K562 (cell line): ENCODE measurements around the gene CUX1. TPM values are rescaled to one million over a fixed set of nuclear protein-coding genes. Genes with fewer than 3 reads are reported as not detected.
A peak's percentile ranks its signal among the peaks of the same experiment; 100 is the strongest.

ENCODE experiments used
- ATAC-seq: fragments of 200-7000 bp; cut with Tn5 transposase; 3 replicates; pipeline ENCODE4 v1.9.1; 2020; ENCODE audit warnings: moderate library complexity
- BruUV-seq: library from RNA; stranded (reverse); fragments of 400-500 nt; replicated peaks from 2 replicates; lab custom pipeline; 2021; lab: Mats Ljungman, UMichigan
- CTCF ChIA-PET: fragments of 300-600 bp; formaldehyde crosslinking; extraction: SDS; loops from one replicate; lab custom pipeline; 2021; ENCODE audit warnings: low intra/inter-chr PET ratio; lab: Yijun Ruan, JAX
- POLR2A ChIA-PET: fragments of 300-600, 350-650 bp; sonication (Branson Sonifier 250); formaldehyde crosslinking; extraction: SDS; loops from one replicate; lab custom pipeline; 2021; ENCODE audit warnings: antibody characterized with exemption, inconsistent platforms; lab: Yijun Ruan, JAX
- DNase-seq, 4 experiments: peaks; one replicate each; pipeline versions ENCODE4 v3.0.0 to v3.0.0-alpha.2; 2011 to 2018; ENCODE audit warnings: low spot score in 3 of 4, mixed read lengths in 3 of 4; ENCODE audit errors: extremely low read depth in 1 of 4
- FAIRE-seq: peaks from 2 replicates; lab custom pipeline; 2011; peaks lifted over from hg19 to GRCh38; lab: Jason Lieb, UNC
- H2AFZ ChIP-seq: 2 replicates; pipeline ENCODE4 v1.6.0; 2011; ENCODE audit warnings: low read depth, low read length, control low read depth, inconsistent platforms
- H3K27ac ChIP-seq: fragments of 200-600 bp; 3 replicates; pipeline ENCODE4 v1.8.0; 2011; ENCODE audit warnings: low read depth, mild to moderate bottlenecking, control low read depth, inconsistent platforms, low read length, moderate library complexity, mixed read lengths; ENCODE audit errors: extremely low read depth
- H3K27me3 ChIP-seq, 2 experiments: fragments of 300-600 bp in 1 of 2; 2 replicates in 1 of 2; 3 replicates in 1 of 2; pipeline versions ENCODE4 v1.6.0 to v1.8.0; 2011; ENCODE audit warnings: inconsistent platforms in 2 of 2, low read length in 2 of 2, mild to moderate bottlenecking in 1 of 2, mixed read lengths in 1 of 2, moderate library complexity in 1 of 2; ENCODE audit not compliant: control insufficient read depth in 2 of 2, insufficient read depth in 2 of 2
- H3K36me3 ChIP-seq: fragments of 300-600 bp; 3 replicates; pipeline ENCODE4 v1.8.0; 2011; ENCODE audit warnings: mild to moderate bottlenecking, low read length, inconsistent platforms; ENCODE audit not compliant: control insufficient read depth, insufficient read depth
- H3K4me1 ChIP-seq, 2 experiments: fragments of 200-600 bp in 1 of 2; replicated peaks in 1 of 2; 2 replicates in 1 of 2; 3 replicates in 1 of 2; pipeline versions ENCODE4 v1.5.1 to v1.8.0; 2011; ENCODE audit warnings: inconsistent platforms in 2 of 2, low read length in 2 of 2, mild to moderate bottlenecking in 1 of 2, mixed read lengths in 1 of 2, moderate library complexity in 1 of 2; ENCODE audit not compliant: control insufficient read depth in 2 of 2, insufficient read depth in 2 of 2
- H3K4me2 ChIP-seq: 2 replicates; pipeline ENCODE4 v1.6.1; 2011; ENCODE audit warnings: low read length, control low read depth, inconsistent platforms, mixed read lengths; ENCODE audit not compliant: insufficient read depth
- H3K4me3 ChIP-seq: fragments of 200-600 bp; sonication (generic), shearing (Covaris generic); 2 replicates; pipeline ENCODE4 v1.5.1; 2016; ENCODE audit warnings: control low read depth, inconsistent platforms
- H3K79me2 ChIP-seq: fragments of 200-600 bp; 3 replicates; pipeline ENCODE4 v1.8.0; 2011; ENCODE audit warnings: low read length, inconsistent platforms; ENCODE audit not compliant: control insufficient read depth, insufficient read depth
- H3K9ac ChIP-seq, 2 experiments: 2 replicates each; pipeline versions ENCODE4 v1.6.0 to v1.6.1; 2011; ENCODE audit warnings: low read depth in 2 of 2, low read length in 2 of 2, control low read depth in 1 of 2, inconsistent platforms in 1 of 2, mild to moderate bottlenecking in 1 of 2, mixed read lengths in 1 of 2; ENCODE audit not compliant: insufficient read depth in 1 of 2
- H3K9me1 ChIP-seq: one replicate; pipeline ENCODE4 v1.6.0; 2011; ENCODE audit warnings: inconsistent platforms, mild to moderate bottlenecking, low read length, moderate library complexity; ENCODE audit not compliant: control insufficient read depth, insufficient read depth
- H3K9me3 ChIP-seq: replicated peaks from 2 replicates; pipeline ENCODE4 v1.5.1; 2011; ENCODE audit warnings: low read depth, low read length, inconsistent platforms; ENCODE audit not compliant: control insufficient read depth, insufficient read depth
- H4K20me1 ChIP-seq: replicated peaks from 2 replicates; pipeline ENCODE4 v1.6.1; 2011; ENCODE audit warnings: low read length, inconsistent platforms, mixed read lengths; ENCODE audit not compliant: control insufficient read depth, insufficient read depth
- CGGBP1 ChIP-seq: fragments of 250-450 bp; sonication (Bioruptor Pico); IDR thresholded peaks from 2 replicates; pipeline ENCODE4 v1.9.0; 2021; ENCODE audit warnings: mild to moderate bottlenecking
- ERF ChIP-seq: fragments of 450-650 bp; formaldehyde crosslinking; IDR thresholded peaks from 2 replicates; pipeline ENCODE4 v1.4.0; 2020; ENCODE audit warnings: mild to moderate bottlenecking, mixed read lengths
- ESRRA ChIP-seq: fragments of 450-650 bp; IDR thresholded peaks from 2 replicates; pipeline ENCODE4 v1.6.1; 2014; ENCODE audit warnings: low read depth, mild to moderate bottlenecking, moderate library complexity, borderline replicate concordance
- HMBOX1 ChIP-seq: sonication (generic); IDR thresholded peaks from 2 replicates; pipeline ENCODE4 v1.6.1; 2016
- NR3C1 ChIP-seq: sonication (generic); formaldehyde crosslinking; IDR thresholded peaks from 2 replicates; pipeline ENCODE4 v1.8.1; 2022; ENCODE audit warnings: missing genetic modification reagents
- SAP30 ChIP-seq: fragments of 200-600 bp; sonication (generic); IDR thresholded peaks from 2 replicates; pipeline ENCODE4 v1.6.1; 2012; ENCODE audit warnings: borderline replicate concordance, low read depth, mild to moderate bottlenecking, moderate library complexity, low read length, control low read depth, inconsistent platforms; ENCODE audit not compliant: insufficient read depth, poor library complexity, severe bottlenecking
- STAT6 ChIP-seq: sonication (generic); formaldehyde crosslinking; IDR thresholded peaks from 2 replicates; pipeline ENCODE4 v1.8.1; 2023; ENCODE audit warnings: mild to moderate bottlenecking, missing genetic modification reagents
- TAF9B ChIP-seq: fragments of 450-650 bp; IDR thresholded peaks from 2 replicates; pipeline ENCODE4 v1.6.1; 2018; ENCODE audit warnings: mild to moderate bottlenecking; ENCODE audit not compliant: partially characterized antibody
- TCF15 ChIP-seq: fragments of 250-450 bp; sonication (Bioruptor Pico); IDR thresholded peaks from 2 replicates; pipeline ENCODE4 v1.8.0; 2022; ENCODE audit warnings: moderate library complexity, mild to moderate bottlenecking, inconsistent platforms
- ZHX1 ChIP-seq: fragments of 150-350 bp; conservative IDR thresholded peaks from 2 replicates; pipeline ENCODE4 v1.6.1; 2014; ENCODE audit warnings: low read length
- ZNF143 ChIP-seq: sonication (generic); formaldehyde crosslinking; IDR thresholded peaks from 2 replicates; pipeline ENCODE4 v1.9.0; 2022; ENCODE audit warnings: mild to moderate bottlenecking, missing genetic modification reagents
- ZNF263 ChIP-seq: sonication (generic); formaldehyde crosslinking; IDR thresholded peaks from 2 replicates; pipeline ENCODE4 v1.8.0; 2022; ENCODE audit warnings: mild to moderate bottlenecking, missing genetic modification reagents, borderline replicate concordance
- ZNF431 ChIP-seq: sonication (generic); formaldehyde crosslinking; IDR thresholded peaks from 2 replicates; pipeline ENCODE4 v1.8.0; 2022; ENCODE audit warnings: mild to moderate bottlenecking, missing genetic modification reagents
- WGBS: fragments of 100-300 bp; shearing (Covaris generic); methylation state at CpG from one replicate; pipeline ENCODE4 v1.1.6; 2016; ENCODE audit warnings: low coverage, mixed read lengths; ENCODE audit not compliant: insufficient coverage; ENCODE audit errors: missing lambda C conversion rate; 5-methylcytosine and 5-hydroxymethylcytosine counted together
- in situ Hi-C: fragments of 300-500 bp; cut with MboI; formaldehyde crosslinking; loops from 4 replicates; pipeline ENCODE4 v1.15.0; 2018; ENCODE audit warnings: inconsistent platforms, mixed read lengths
- intact Hi-C: fragments of 100-400 bp; cut with micrococcal nuclease; formaldehyde crosslinking; loops from 2 replicates; pipeline ENCODE4 v1.14.2; 2022
- polyA plus RNA-seq, 8 experiments: library from polyadenylated mRNA; depleted of rRNA in 4 of 8; stranded (reverse) in 5 of 8; unstranded in 3 of 8; fragments of >200 nt; fragmentation: Nextera tagmentation in 2 of 8; fragmentation: Illumina TruSeq in 1 of 8; extraction: Ambion mirVana in 2 of 8; extraction: Trizol in 1 of 8; gene quantifications; 2 replicates each; pipeline versions ENCODE4 v1.2.1 to v1.2.3, GENCODE V29; 2011 to 2014; ENCODE audit warnings: inconsistent platforms in 1 of 8, missing spikeins in 1 of 8
- total RNA-seq, 7 experiments: library from RNA; depleted of rRNA in 6 of 7; stranded (reverse); fragments of >200 nt in 6 of 7; fragmentation: Illumina TruSeq in 2 of 7; extraction: Trizol in 2 of 7; gene quantifications; 2 replicates each; pipeline versions ENCODE4 v1.2.1 to v1.2.3, GENCODE V29; 2011 to 2021; ENCODE audit warnings: low replicate concordance in 1 of 7

Gene CUX1
- total and polyA plus RNA-seq, 9 of the 15 experiments (the other 6 are each of a cell fraction or from before 2014, with no cell fraction given) = 3.6 to 55.3 (median 25.2) TPM

GRCh38 chr7:102270178-102270887 lies 452.9 kb downstream of the CUX1 start:
- Histone ChIP-seq H3K9me1 (peaks cover 7% of the 10 kb centered on the region), H3K4me2 (no peak overlapping the region), H4K20me1 (peaks cover 14% of the 10 kb centered on the region), H2AFZ (no peak overlapping the region), H3K79me2 (no peaks in the 10 kb centered on the region), H3K36me3 (no peaks in the 10 kb centered on the region), H3K9me3 (no peaks in the 10 kb centered on the region), H3K27me3 (peaks cover 0 to 16% of the 10 kb centered on the region in 2 experiments; a peak in 2 of 5 replicates), H3K27ac (no peak overlapping the region), H3K4me1 (peaks cover 15 to 64% of the 10 kb centered on the region in 2 experiments; a peak in 4 of 5 replicates), H3K4me3 (no peak overlapping the region), H3K9ac (peak overlapping the region in 1 of 2 experiments; percentile 68; a peak in 2 of 4 replicates)
- 27% methylated on average over 13 of the region's 13 CpGs for WGBS
- ATAC-seq (no peak), FAIRE-seq (no peak), DNase-seq (no peak)
- ChIA-PET POLR2A (interaction anchor here (0.6 to 1.3 kb wide), 7 partner anchors 11 to 1668 kb away, joined by 3 to 4 read pairs (median 3); no protein-coding TSS in a partner anchor), CTCF (interaction anchor here (1.7 kb wide), 1 partner anchor 727 kb away, joined by 14 read pairs; no protein-coding TSS in a partner anchor)
- no TSS peak for BruUV-seq
- intact Hi-C loops = loop anchor here (5.0 kb wide), 1 partner anchor 583 kb away; no protein-coding TSS in a partner anchor
- in situ Hi-C loops = loop anchor here (5.0 kb wide), 1 partner anchor 728 kb away; no protein-coding TSS in a partner anchor
- no peak for TF ChIP-seq TCF15
- no peak for TF ChIP-seq ERF (CRISPR knock-in tag)
- TF ChIP-seq STAT6 (CRISPR knock-in tag) = no peak
- TF ChIP-seq HMBOX1 = no peak
- TF ChIP-seq CGGBP1 = no peak
- no peak for TF ChIP-seq SAP30
- TF ChIP-seq ZNF143 (CRISPR knock-in tag) = no peak
- no peak for TF ChIP-seq TAF9B
- TF ChIP-seq NR3C1 = no peak
- no peak for TF ChIP-seq ZHX1
- TF ChIP-seq ZNF431 = no peak
- no peak for TF ChIP-seq ZNF263 (CRISPR knock-in tag)
- no peak for TF ChIP-seq ESRRA
